Breast epithelium (tissue), 4 donors: ENCODE data around the gene LYRM2. TPM values are rescaled to one million over a fixed set of nuclear protein-coding genes. Genes with fewer than 3 reads are reported as not detected.

Source experiments
- DNase-seq, 2 donors: peaks; one replicate each; pipeline ENCODE4 v3.0.0-alpha.2; 2019; ENCODE audit warnings: low spot score in 2 of 2
- H3K27ac ChIP-seq, 2 donors: fragments of 200-600 bp; sonication (generic) in 1 of 2; one replicate each; pipeline ENCODE4 v1.5.1; 2016 to 2019; ENCODE audit warnings: mild to moderate bottlenecking in 1 of 2
- H3K27me3 ChIP-seq, 2 donors: fragments of 200-600 bp; sonication (generic) in 1 of 2; one replicate each; pipeline versions ENCODE4 v1.5.1 to v1.6.0; 2017 to 2019; ENCODE audit warnings: control low read depth in 1 of 2, mild to moderate bottlenecking in 1 of 2
- H3K36me3 ChIP-seq: fragments of 200-600 bp; one replicate; pipeline ENCODE4 v1.5.1; 2019
- H3K4me1 ChIP-seq, 2 donors: fragments of 200-600 bp; sonication (generic); one replicate each; pipeline ENCODE4 v1.5.1; 2016 to 2019; ENCODE audit warnings: control low read depth in 1 of 2
- H3K4me3 ChIP-seq, 3 donors: fragments of 200-600 bp; sonication (generic); 1 replicate in 2 of 3; 2 replicates in 1 of 3; pipeline ENCODE4 v1.5.1; 2016 to 2019; ENCODE audit warnings: mild to moderate bottlenecking in 3 of 3, moderate library complexity in 2 of 3
- H3K9me3 ChIP-seq, 2 donors: fragments of 200-600 bp; sonication (generic) in 1 of 2; one replicate each; pipeline ENCODE4 v1.5.1; 2016 to 2019; ENCODE audit warnings: control low read depth in 1 of 2
- POLR2A ChIP-seq: fragments of 450-650 bp; IDR thresholded peaks from one replicate; pipeline ENCODE4 v1.6.1; 2016; ENCODE audit warnings: antibody characterized with exemption, mild to moderate bottlenecking, moderate library complexity
- POLR2AphosphoS5 ChIP-seq, 3 donors: sonication (generic); formaldehyde crosslinking; IDR thresholded peaks; one replicate each; pipeline ENCODE4 v1.6.1; 2017; ENCODE audit warnings: antibody characterized with exemption in 3 of 3
- intact Hi-C: fragments of 100-400 bp; cut with DNase I; formaldehyde crosslinking; loops from one replicate; pipeline ENCODE4 v1.15.1; 2023; ENCODE audit warnings: low total_unique reads
- total RNA-seq, 3 donors: library from RNA; depleted of rRNA; stranded (reverse); fragments of >200 nt; gene quantifications; one replicate each; pipeline ENCODE4 v1.1.0, GENCODE V29; 2016
- TF ChIP-seq, protein P1 (sequence below), 3 donors: fragments of 450-650 bp; IDR thresholded peaks; one replicate each; pipeline ENCODE4 v1.5.1; 2016 to 2017; ENCODE audit warnings: antibody characterized with exemption in 3 of 3, mild to moderate bottlenecking in 3 of 3, moderate library complexity in 3 of 3

The LYRM2 gene
- total RNA-seq, 3 donors from 2014 or later: 20.3 to 27.4 (median 23.2) TPM

DNA sequence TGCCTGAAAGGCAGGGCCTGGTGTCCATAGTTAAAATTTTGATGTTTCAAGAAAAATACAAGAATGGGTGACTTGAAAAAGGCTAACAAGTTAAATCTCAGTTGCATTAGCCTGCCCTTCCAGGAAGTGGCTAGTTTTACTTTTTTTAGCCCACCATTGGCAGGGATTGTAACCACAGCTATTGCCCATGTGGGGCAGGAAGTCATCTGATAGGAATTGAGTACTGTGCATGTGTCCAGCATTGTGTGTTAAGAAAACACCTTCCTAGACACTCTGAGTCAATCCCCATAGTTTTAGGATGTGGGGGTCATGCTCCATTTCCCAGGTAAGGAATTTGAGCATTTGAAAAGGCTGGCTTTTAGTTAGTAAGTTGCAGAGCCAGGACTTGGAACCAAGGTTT lies 26.9 kb downstream of the LYRM2 start:
- Histone ChIP-seq H3K27me3 (no peaks in the 10 kb centered on the region), H3K27ac (no peak overlapping the region), H3K9me3 (no peaks in the 10 kb centered on the region), H3K4me1 (no peaks in the 10 kb centered on the region), H3K36me3 (peaks cover 4% of the 10 kb centered on the region), H3K4me3 (no peak overlapping the region)
- DNase-seq: no peak
- TF ChIP-seq, protein P1, sequence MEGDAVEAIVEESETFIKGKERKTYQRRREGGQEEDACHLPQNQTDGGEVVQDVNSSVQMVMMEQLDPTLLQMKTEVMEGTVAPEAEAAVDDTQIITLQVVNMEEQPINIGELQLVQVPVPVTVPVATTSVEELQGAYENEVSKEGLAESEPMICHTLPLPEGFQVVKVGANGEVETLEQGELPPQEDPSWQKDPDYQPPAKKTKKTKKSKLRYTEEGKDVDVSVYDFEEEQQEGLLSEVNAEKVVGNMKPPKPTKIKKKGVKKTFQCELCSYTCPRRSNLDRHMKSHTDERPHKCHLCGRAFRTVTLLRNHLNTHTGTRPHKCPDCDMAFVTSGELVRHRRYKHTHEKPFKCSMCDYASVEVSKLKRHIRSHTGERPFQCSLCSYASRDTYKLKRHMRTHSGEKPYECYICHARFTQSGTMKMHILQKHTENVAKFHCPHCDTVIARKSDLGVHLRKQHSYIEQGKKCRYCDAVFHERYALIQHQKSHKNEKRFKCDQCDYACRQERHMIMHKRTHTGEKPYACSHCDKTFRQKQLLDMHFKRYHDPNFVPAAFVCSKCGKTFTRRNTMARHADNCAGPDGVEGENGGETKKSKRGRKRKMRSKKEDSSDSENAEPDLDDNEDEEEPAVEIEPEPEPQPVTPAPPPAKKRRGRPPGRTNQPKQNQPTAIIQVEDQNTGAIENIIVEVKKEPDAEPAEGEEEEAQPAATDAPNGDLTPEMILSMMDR (IDR thresholded peaks at IDR 0.05): no peak
- TF ChIP-seq POLR2AphosphoS5 (IDR thresholded peaks at IDR 0.05) (no peak), POLR2A (no peak)
- intact Hi-C loops: no loop called here

DNA sequence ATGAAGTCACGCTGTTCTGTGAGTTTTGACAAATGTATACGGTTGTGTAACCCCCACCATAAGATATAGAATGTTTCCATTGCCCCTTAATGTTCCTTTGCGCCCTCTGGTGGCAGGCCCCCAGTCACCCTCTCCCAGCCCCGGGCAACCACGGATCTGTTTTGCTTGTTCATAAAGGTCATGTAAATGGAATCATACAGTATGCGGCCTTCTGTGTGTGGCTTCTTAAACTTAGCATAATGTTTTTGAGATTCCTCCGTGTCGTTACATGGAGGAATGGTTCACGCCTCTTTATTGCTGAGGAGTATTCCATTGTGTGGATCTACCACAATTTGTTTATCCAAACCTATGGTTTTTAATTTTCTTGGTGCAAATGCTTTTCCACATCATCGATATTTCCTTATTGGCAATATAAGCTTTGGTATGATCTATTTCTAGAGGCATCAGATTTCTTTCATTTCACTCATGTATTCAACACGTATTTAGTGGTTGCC lies 28.4 kb downstream of the LYRM2 start:
- intact Hi-C loops: no loop called here
- no peaks in the 10 kb centered on the region for H3K9me3 ChIP-seq
- H3K36me3 ChIP-seq: peaks cover 4% of the 10 kb centered on the region
- no peak for TF ChIP-seq POLR2A
- no peak for TF ChIP-seq POLR2AphosphoS5 (IDR thresholded peaks at IDR 0.05)
- TF ChIP-seq, protein P1 (IDR thresholded peaks at IDR 0.05): peak; percentile 7 to 65 (median 61)
- no peak overlapping the region for H3K4me3 ChIP-seq
- no peaks in the 10 kb centered on the region for H3K27me3 ChIP-seq
- no peaks in the 10 kb centered on the region for H3K4me1 ChIP-seq
- peak; percentile 24 to 61 for DNase-seq
- no peak overlapping the region for H3K27ac ChIP-seq

DNA sequence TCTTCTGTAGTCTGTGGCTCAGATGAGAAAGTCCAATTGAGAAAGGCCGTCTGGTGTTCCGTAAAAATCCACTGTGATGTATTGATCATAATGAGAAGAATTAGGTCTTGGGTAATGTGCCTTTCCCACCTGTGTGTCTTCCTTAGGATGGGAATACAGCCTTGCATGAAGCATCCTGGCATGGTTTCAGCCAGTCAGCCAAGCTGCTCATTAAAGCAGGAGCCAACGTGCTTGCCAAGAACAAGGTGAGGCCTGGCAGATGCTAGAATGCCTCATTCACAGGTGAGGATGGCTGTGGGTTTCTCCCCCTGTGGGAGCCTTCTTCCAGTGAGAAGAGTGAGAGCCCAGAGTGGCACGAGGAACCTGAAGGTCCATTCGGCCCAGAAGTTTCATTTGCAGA lies 32.7 kb downstream of the LYRM2 start:
- Histone ChIP-seq H3K27me3 (no peaks in the 10 kb centered on the region), H3K36me3 (no peaks in the 10 kb centered on the region), H3K4me1 (no peaks in the 10 kb centered on the region), H3K9me3 (no peaks in the 10 kb centered on the region), H3K27ac (no peak overlapping the region), H3K4me3 (no peak overlapping the region)
- intact Hi-C loops: loop anchor here (10.0 kb wide), 1 partner anchor 171 kb away; the partner anchor contains the start of gene ANKRD6
- no peak for DNase-seq
- TF ChIP-seq, protein P1 (IDR thresholded peaks at IDR 0.05): no peak
- no peak for TF ChIP-seq POLR2AphosphoS5 (IDR thresholded peaks at IDR 0.05)

DNA sequence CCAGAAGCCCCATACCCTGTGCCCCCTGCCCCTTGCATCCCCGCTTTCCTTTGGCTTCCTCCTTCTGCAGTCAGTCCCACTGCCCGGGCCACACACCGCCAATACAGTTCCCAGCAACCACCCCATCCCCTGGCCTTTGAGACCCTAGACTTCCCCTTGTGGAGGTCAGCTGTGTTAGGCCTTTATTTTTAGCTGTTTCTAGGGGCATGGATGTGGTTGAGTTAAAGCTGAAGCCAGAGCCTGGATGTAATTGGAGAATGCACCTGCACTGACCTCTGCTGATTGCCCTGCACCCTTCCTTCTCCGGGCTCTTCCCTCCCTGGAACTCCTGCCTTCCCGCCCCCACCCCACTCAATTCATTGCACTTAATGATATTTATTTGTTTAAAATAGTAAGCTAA lies 33.9 kb downstream of the LYRM2 start:
- no peak for DNase-seq
- H3K27me3 ChIP-seq: no peaks in the 10 kb centered on the region
- TF ChIP-seq, protein P1 (IDR thresholded peaks at IDR 0.05): no peak
- TF ChIP-seq POLR2A: no peak
- TF ChIP-seq POLR2AphosphoS5 (IDR thresholded peaks at IDR 0.05): no peak
- H3K36me3 ChIP-seq: no peaks in the 10 kb centered on the region
- H3K27ac ChIP-seq: no peak overlapping the region
- no peaks in the 10 kb centered on the region for H3K4me1 ChIP-seq
- H3K9me3 ChIP-seq: no peaks in the 10 kb centered on the region
- no peak overlapping the region for H3K4me3 ChIP-seq
- intact Hi-C loops: loop anchor here (10.0 kb wide), 1 partner anchor 170 kb away; the partner anchor contains the start of gene ANKRD6

DNA sequence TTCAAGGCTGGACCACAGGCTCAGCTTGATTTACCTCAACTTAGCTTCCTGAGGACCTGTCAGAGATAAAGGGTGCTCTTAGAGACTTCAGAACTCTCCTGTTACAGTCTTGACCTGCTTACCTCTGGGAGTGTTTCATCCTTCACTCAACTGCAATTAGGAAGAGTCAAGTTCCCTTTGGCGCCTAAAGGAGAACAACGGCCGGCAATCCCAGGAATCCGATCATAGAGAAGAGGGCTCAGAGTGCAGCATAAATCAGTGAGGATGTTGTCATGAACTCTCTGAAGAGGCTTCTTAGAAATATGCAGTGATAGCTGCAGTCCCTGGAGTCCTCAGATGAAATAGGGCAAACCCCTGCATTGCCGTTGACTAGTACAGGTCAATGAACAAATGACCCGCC lies 36.4 kb downstream of the LYRM2 start:
- H3K4me3 ChIP-seq: no peak overlapping the region
- H3K27ac ChIP-seq: no peak overlapping the region
- no peaks in the 10 kb centered on the region for H3K9me3 ChIP-seq
- no peaks in the 10 kb centered on the region for H3K4me1 ChIP-seq
- H3K27me3 ChIP-seq: no peaks in the 10 kb centered on the region
- intact Hi-C loops: loop anchor here (10.0 kb wide), 1 partner anchor 167 kb away; the partner anchor contains the start of gene ANKRD6
- no peak for DNase-seq
- TF ChIP-seq, protein P1 (IDR thresholded peaks at IDR 0.05): no peak
- no peak for TF ChIP-seq POLR2AphosphoS5 (IDR thresholded peaks at IDR 0.05)
- TF ChIP-seq POLR2A: no peak
- no peaks in the 10 kb centered on the region for H3K36me3 ChIP-seq
